NCI-H2227 treated with DMSO at 0.1 percent for 48 hours (cell line): ENCODE measurements around the gene SLC43A3.

Source experiments
- DNase-seq: peaks from one replicate; lab custom pipeline; 2025; lab: John Stamatoyannopoulos, UW

The SLC43A3 gene

GRCh38 chr11:57426929-57427726 lies at the start of gene SLC43A3:
SLC43A3 (minus strand) TSS chr11:57427121; CDS start chr11:57426172, 949 bp downstream.
- no peak for DNase-seq

- DNase-seq = no peak
These were observed 49.3 kb upstream of the SLC43A3 start for GRCh38 chr11:57476047-57476756.

GRCh38 chr11:57475671-57476046 lies 48.7 kb upstream of the SLC43A3 start:
- DNase-seq = no peak

GRCh38 chr11:57475191-57475590 lies 48.3 kb upstream of the SLC43A3 start:
- DNase-seq = no peak

DNA sequence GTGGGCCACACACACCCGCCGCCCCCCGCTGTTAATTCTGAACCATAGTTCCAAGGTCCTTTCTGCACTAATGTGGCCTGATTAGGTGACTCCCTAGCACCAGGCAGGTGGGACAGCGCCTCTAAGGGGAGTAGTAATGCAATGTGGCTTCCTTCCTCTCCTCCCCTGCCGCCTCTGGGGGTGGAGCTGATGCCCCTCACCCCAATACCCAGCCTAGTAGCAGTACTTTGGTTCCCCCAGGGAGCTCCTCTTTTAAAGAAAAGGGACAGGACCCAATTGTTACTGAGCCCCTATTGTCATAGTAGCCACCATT lies 47.8 kb upstream of the SLC43A3 start:
- DNase-seq = no peak

DNA sequence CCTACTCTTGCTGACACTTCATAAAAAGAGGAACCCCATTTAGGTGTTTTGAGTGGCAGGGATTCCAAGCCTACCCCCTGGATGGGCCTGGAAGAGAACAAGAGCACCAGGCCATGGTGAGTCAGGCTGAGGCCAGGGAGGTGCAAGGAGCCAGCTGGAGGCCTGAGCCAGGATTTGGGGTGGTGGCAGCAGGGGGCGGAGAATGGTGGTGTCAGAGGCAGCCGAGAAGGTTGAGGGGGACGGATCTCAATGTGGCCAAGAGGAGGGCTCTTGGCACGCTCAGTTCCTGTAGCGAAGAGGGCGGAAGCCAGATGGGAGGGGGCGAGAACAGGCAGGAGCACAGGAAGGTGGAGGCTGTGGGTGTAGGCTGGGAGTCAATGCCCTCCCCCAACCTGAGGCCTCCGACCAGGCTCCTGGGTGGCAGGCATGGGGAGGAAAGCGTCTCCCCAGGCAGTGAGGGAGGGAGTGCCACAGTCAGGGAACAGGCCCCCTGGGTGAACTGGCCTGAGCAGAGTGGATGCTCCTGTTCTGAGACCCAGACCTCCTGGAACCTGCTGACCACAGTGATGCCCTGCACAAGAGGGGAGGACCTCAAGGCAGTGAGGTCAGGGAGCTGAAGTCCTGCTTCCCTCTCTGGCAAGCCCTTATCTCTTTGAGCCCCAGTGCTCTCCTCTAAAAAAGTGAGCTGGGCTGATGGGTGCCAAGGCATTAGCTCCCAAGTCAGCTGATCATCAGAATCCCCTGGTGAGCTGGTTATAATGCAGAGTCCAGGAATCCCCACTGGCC lies 47.3 kb upstream of the SLC43A3 start:
- no peak for DNase-seq

GRCh38 chr11:57473285-57473841 lies 46.4 kb upstream of the SLC43A3 start:
- no peak for DNase-seq

DNA sequence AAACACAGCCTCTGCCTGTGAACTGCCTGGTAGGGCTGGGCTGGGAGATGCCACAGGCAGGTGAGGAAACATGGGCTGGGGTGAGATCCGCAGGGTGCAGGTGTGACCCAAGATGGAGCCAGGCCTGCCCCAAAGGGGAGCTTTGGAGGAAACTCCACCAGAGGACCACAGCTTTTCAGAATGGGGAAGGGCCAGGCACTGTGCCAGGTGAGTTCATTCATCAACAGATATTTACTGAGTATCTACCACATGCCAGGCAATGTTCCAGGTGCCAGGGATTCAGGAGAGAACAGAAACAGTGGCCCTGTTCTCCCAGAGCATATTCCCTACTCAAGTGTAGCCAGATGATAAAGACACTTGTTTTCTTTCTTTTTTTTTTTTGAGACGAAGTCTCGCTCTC lies 44.6 kb upstream of the SLC43A3 start:
- DNase-seq = no peak

- no peak for DNase-seq
These were observed 42.3 kb upstream of the SLC43A3 start for GRCh38 chr11:57469268-57469667.

DNA sequence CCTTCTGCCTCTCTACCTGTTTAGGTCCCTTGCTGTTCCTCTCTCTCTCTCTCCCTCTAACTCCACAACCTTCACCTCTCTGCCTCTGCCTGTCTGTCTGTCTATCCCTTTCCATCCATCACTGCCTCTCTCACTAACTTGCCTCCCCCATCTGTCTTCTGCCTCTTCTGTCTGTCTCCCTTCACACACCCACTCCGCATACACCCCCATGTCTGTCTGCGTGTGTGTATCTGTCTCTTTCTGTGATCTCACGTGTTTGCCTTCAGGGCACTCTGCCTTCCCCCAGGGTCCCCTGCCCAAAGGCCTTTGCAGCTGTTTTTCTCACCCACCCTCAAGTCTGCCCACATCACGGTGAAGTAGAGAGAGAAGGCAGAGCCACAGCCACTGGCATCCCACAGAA lies 41.4 kb upstream of the SLC43A3 start:
- no peak for DNase-seq

DNA sequence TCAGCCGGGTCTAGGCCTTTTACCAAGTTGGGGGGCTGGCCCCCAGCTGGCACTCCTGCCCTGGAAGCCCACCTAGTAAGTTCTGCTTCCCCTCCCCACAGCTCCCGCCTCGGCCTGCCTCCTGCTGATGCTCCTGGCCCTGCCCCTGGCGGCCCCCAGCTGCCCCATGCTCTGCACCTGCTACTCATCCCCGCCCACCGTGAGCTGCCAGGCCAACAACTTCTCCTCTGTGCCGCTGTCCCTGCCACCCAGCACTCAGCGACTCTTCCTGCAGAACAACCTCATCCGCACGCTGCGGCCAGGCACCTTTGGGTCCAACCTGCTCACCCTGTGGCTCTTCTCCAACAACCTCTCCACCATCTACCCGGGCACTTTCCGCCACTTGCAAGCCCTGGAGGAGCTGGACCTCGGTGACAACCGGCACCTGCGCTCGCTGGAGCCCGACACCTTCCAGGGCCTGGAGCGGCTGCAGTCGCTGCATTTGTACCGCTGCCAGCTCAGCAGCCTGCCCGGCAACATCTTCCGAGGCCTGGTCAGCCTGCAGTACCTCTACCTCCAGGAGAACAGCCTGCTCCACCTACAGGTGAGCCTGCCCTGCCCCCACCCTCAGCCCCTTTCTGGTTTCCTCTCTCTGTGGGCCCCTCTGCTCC lies 40.7 kb upstream of the SLC43A3 start:
- no peak for DNase-seq

- DNase-seq = no peak
These were observed 39.8 kb upstream of the SLC43A3 start for GRCh38 chr11:57466680-57467079.

DNA sequence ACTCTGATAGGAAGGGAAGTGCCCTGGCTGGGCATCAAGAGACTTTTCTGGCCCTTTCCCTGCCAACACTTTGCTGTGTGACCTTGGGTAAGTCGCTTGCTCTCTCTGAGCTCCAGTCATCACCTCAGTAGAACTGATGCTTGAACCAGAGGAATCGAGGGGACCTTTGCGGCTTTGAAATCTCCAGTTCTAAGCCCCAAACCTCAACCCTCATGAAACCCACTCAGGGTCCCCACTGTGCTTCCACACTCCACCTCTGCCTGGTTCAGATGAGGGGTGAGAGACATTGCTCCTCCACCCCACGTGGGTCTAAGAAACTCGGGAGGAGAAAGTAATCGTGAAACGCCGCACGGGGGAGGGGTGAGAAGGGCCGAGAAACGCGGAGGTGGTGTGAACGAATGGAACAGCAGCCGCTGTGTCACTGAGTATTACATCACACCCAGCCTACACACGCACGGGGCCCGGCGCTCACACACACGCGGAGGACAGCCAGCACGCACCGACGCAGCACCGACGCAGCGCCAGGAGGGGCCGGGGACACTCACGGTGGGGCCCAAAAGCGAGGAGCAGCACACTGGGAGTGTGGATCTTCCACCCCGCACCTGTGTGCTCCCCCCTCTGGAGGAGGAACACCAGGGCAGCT lies 37.7 kb upstream of the SLC43A3 start:
- no peak for DNase-seq

DNA sequence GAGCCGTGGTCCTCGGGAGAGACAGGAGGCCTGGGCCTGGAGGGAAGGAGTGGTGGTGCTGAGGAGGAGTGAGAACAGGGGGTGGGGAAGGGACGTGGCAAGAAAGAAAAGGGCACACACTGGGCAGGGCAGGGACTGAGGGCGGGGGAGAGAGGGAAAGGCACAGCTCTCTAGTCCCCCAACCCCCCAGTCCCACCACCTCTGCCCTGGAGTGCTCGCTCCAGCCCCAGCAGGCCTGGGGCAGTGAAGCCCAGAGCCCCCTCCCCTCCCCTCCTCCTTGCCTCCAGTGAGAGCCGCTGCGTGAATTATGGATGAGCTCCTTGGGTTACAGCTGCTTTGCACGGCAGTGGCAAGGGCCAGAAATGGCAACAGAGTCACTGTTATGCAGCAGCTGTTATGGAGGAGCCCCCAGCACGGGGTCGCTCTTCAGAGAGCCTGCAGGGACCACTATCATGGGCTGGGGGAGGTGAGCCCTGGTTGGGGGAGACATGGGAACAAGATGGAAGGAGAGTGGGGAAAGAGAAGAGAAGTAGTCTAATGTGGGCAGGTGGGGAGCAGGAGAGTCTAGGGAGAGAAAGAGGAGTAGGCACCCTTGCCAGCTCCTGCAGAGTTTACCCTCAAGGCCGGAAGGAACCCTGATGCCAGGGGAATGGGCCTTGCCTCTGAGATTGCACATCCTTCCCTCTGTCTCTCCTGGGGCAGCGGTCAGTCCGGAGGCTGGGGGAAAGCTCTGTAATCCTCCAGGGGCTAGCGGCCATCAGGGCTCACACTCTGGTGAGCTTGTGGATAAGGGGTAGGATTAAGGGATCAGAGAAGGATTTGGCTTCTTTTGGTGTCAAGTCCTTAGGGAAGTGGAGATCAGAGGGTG lies 37.0 kb upstream of the SLC43A3 start:
- peak; percentile 11 for DNase-seq

DNA sequence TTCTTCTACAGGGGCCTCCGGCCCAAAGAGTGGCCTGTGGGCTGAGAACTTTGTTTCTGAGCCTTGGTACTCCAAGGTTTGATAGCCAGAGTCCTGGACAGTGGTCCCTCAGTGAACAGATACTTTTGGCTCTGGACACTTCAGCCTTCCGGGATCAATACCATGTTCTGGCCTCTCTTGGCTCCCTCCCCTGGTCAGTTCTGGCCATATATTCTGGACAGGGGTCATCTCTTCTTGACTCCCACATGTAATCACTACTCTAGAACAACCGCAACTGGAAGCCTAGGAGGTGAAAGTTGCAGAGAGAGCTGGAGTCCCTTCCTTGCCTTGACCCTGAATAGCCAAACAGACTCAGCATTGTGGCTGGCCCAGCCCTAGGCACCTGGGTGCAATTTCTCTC lies 35.7 kb upstream of the SLC43A3 start:
- no peak for DNase-seq

- no peak for DNase-seq
These were observed 35.0 kb upstream of the SLC43A3 start for GRCh38 chr11:57461841-57462489.

- no peak for DNase-seq
These were observed 34.1 kb upstream of the SLC43A3 start for GRCh38 chr11:57460758-57461749.

- peak; percentile 67 for DNase-seq
These were observed 33.3 kb upstream of the SLC43A3 start, which contains the start of gene RTN4RL2 for GRCh38 chr11:57460022-57460757. RTN4RL2 (plus strand) TSS chr11:57460528; CDS start chr11:57460866, 338 bp downstream.
